Ammon's horn (tissue), 1 donor: ENCODE measurements around the gene ADAMTS12.

Experiments used
- DNase-seq: peaks from one replicate; pipeline ENCODE4 v3.0.0-alpha.2; 2016; ENCODE audit warnings: low spot score

The ADAMTS12 gene

GRCh38 chr5:33841891-33842290 is 49.9 kb downstream of the ADAMTS12 start:
- no peak for DNase-seq

- DNase-seq = no peak
These were observed 50.8 kb downstream of the ADAMTS12 start for GRCh38 chr5:33840927-33841547.

GRCh38 chr5:33837301-33837700 is 54.5 kb downstream of the ADAMTS12 start:
- no peak for DNase-seq

- no peak for DNase-seq
These were observed 57.5 kb downstream of the ADAMTS12 start for GRCh38 chr5:33834334-33834733.

GRCh38 chr5:33833237-33833575 is 58.6 kb downstream of the ADAMTS12 start:
- no peak for DNase-seq

- DNase-seq = no peak
These were observed 59.2 kb downstream of the ADAMTS12 start for GRCh38 chr5:33832404-33833236.

- no peak for DNase-seq
These were observed 60.7 kb downstream of the ADAMTS12 start for GRCh38 chr5:33831041-33831440.

- DNase-seq = no peak
These were observed 62.4 kb downstream of the ADAMTS12 start for GRCh38 chr5:33829430-33829829.

GRCh38 chr5:33828626-33829308 is 63.0 kb downstream of the ADAMTS12 start:
- peak; percentile 11 for DNase-seq

GRCh38 chr5:33827885-33828284 is 63.9 kb downstream of the ADAMTS12 start:
- no peak for DNase-seq

GRCh38 chr5:33827018-33827707 is 64.6 kb downstream of the ADAMTS12 start:
- DNase-seq = no peak

- DNase-seq = peak; percentile 70
These were observed 67.1 kb downstream of the ADAMTS12 start for GRCh38 chr5:33824516-33825195.

GRCh38 chr5:33817301-33817700 is 74.5 kb downstream of the ADAMTS12 start:
- DNase-seq = no peak

- no peak for DNase-seq
These were observed 75.0 kb downstream of the ADAMTS12 start for GRCh38 chr5:33816791-33817190.

- DNase-seq = no peak
These were observed 79.0 kb downstream of the ADAMTS12 start for GRCh38 chr5:33812746-33813145.

- DNase-seq = no peak
These were observed 81.2 kb downstream of the ADAMTS12 start for GRCh38 chr5:33810491-33811120.

- no peak for DNase-seq
These were observed 81.9 kb downstream of the ADAMTS12 start for GRCh38 chr5:33809936-33810335.

- DNase-seq = no peak
These were observed 83.1 kb downstream of the ADAMTS12 start for GRCh38 chr5:33808699-33809098.

- no peak for DNase-seq
These were observed 84.0 kb downstream of the ADAMTS12 start for GRCh38 chr5:33807771-33808170.

GRCh38 chr5:33806738-33807442 is 84.9 kb downstream of the ADAMTS12 start:
- no peak for DNase-seq

GRCh38 chr5:33801292-33801691 is 90.5 kb downstream of the ADAMTS12 start:
- DNase-seq = no peak
